Liver (tissue), 9 donors: ENCODE data around the gene DIS3L2. TPM values are rescaled to one million over a fixed set of nuclear protein-coding genes. Genes with fewer than 3 reads are reported as not detected.
A peak's percentile ranks its signal among the peaks of the same experiment; 100 is the strongest.
"Not testable (repeated sequence)": the region's sequence is repeated elsewhere in the genome, so short reads cannot be mapped to it uniquely, and the experiment has no call there.

Experiments
- DNase-seq: peaks from one replicate; pipeline ENCODE4 v3.0.0-alpha.2; 2017; ENCODE audit warnings: low spot score
- H3K27ac ChIP-seq, 2 donors: one replicate each; pipeline ENCODE4 v1.7.0; 2013; ENCODE audit warnings: inconsistent platforms in 2 of 2, low read length in 2 of 2, control low read depth in 1 of 2, low read depth in 1 of 2, mild to moderate bottlenecking in 1 of 2
- H3K27me3 ChIP-seq, 4 donors: one replicate each; pipeline versions ENCODE4 v1.6.1 to v1.7.0; 2013; ENCODE audit warnings: low read length in 3 of 4, inconsistent platforms in 1 of 4, mild to moderate bottlenecking in 1 of 4, moderate library complexity in 1 of 4; ENCODE audit not compliant: control insufficient read depth in 4 of 4, insufficient read depth in 4 of 4
- H3K36me3 ChIP-seq, 4 donors: one replicate each; pipeline versions ENCODE4 v1.6.1 to v1.7.0; 2013; ENCODE audit warnings: low read length in 3 of 4, mild to moderate bottlenecking in 3 of 4, low read depth in 1 of 4, moderate library complexity in 1 of 4; ENCODE audit not compliant: control insufficient read depth in 4 of 4, insufficient read depth in 3 of 4
- H3K4me1 ChIP-seq, 4 donors: one replicate each; pipeline versions ENCODE4 v1.6.1 to v1.7.0; 2013; ENCODE audit warnings: low read length in 3 of 4, mild to moderate bottlenecking in 3 of 4, moderate library complexity in 1 of 4; ENCODE audit not compliant: control insufficient read depth in 4 of 4, insufficient read depth in 4 of 4
- H3K4me3 ChIP-seq, 3 donors: one replicate each; pipeline versions ENCODE4 v1.6.1 to v1.7.0; 2013; ENCODE audit warnings: low read length in 3 of 3, control low read depth in 1 of 3, low read depth in 1 of 3, mild to moderate bottlenecking in 1 of 3
- H3K9ac ChIP-seq, 2 donors: one replicate each; pipeline ENCODE4 v1.7.0; 2013; ENCODE audit warnings: low read length in 2 of 2, mild to moderate bottlenecking in 2 of 2, moderate library complexity in 2 of 2, control low read depth in 1 of 2, low read depth in 1 of 2
- H3K9me3 ChIP-seq, 4 donors: one replicate each; pipeline versions ENCODE4 v1.6.1 to v1.7.0; 2013; ENCODE audit warnings: low read length in 3 of 4; ENCODE audit not compliant: control insufficient read depth in 4 of 4
- EGR1 ChIP-seq, 2 donors: IDR thresholded peaks; 2 replicates each; pipeline ENCODE4 v1.6.1; 2016 to 2018; ENCODE audit warnings: antibody characterized with exemption in 2 of 2, low read depth in 2 of 2
- FOXA1 ChIP-seq: IDR thresholded peaks from 2 replicates; pipeline ENCODE4 v1.6.1; 2016; ENCODE audit warnings: antibody characterized with exemption
- FOXA2 ChIP-seq: IDR thresholded peaks from 2 replicates; pipeline ENCODE4 v1.6.1; 2016; ENCODE audit warnings: antibody characterized with exemption
- GABPA ChIP-seq, 2 donors: IDR thresholded peaks in 1 of 2; conservative IDR thresholded peaks in 1 of 2; 2 replicates each; pipeline ENCODE4 v1.6.1; 2016; ENCODE audit warnings: antibody characterized with exemption in 2 of 2, mild to moderate bottlenecking in 1 of 2, moderate library complexity in 1 of 2
- HNF4A ChIP-seq, 2 donors: conservative IDR thresholded peaks; 2 replicates each; pipeline ENCODE4 v1.6.1; 2016; ENCODE audit warnings: antibody characterized with exemption in 2 of 2, mild to moderate bottlenecking in 2 of 2
- HNF4G ChIP-seq: IDR thresholded peaks from 2 replicates; pipeline ENCODE4 v1.6.1; 2016; ENCODE audit warnings: antibody characterized with exemption
- JUND ChIP-seq, 2 donors: IDR thresholded peaks; 2 replicates each; pipeline ENCODE4 v1.6.1; 2016; ENCODE audit warnings: antibody characterized with exemption in 2 of 2
- NR2F2 ChIP-seq: IDR thresholded peaks from 2 replicates; pipeline ENCODE4 v1.6.1; 2016; ENCODE audit warnings: antibody characterized with exemption
- RAD21 ChIP-seq, 2 donors: IDR thresholded peaks; 2 replicates each; pipeline ENCODE4 v1.6.1; 2016; ENCODE audit warnings: antibody characterized with exemption in 2 of 2, mild to moderate bottlenecking in 2 of 2
- RXRA ChIP-seq, 2 donors: IDR thresholded peaks; 2 replicates each; pipeline ENCODE4 v1.6.1; 2017 to 2018; ENCODE audit warnings: antibody characterized with exemption in 2 of 2, mild to moderate bottlenecking in 1 of 2
- SP1 ChIP-seq: IDR thresholded peaks from 2 replicates; pipeline ENCODE4 v1.6.1; 2018; ENCODE audit warnings: antibody characterized with exemption, mild to moderate bottlenecking
- TAF1 ChIP-seq: conservative IDR thresholded peaks from 2 replicates; pipeline ENCODE4 v1.6.1; 2016; ENCODE audit warnings: antibody characterized with exemption, mild to moderate bottlenecking
- YY1 ChIP-seq: IDR thresholded peaks from 2 replicates; pipeline ENCODE4 v1.6.1; 2016; ENCODE audit warnings: antibody characterized with exemption, mild to moderate bottlenecking
- WGBS: extraction: QIAGEN DNeasy Blood & Tissue Kit; methylation state at CpG from one replicate; pipeline ENCODE4 v1.1.7; 2013; 5-methylcytosine and 5-hydroxymethylcytosine counted together
- polyA plus RNA-seq, 2 donors: library from polyadenylated mRNA; stranded (reverse) in 1 of 2; unstranded in 1 of 2; fragments of 200-250 nt in 1 of 2; fragments of >200 nt in 1 of 2; fragmentation: Nextera tagmentation in 1 of 2; extraction: Ambion mirVana in 1 of 2; gene quantifications; one replicate each; pipeline versions ENCODE4 v1.2.1 to v1.2.3, GENCODE V29; 2013 to 2015
- total RNA-seq, 2 donors: library from RNA; depleted of rRNA; stranded (reverse); fragments of >200 nt; gene quantifications; one replicate each; pipeline ENCODE4 v1.2.3, GENCODE V29; 2014
- TF ChIP-seq, protein P1 (sequence below): fragments of 150-350 bp; IDR thresholded peaks from 2 replicates; pipeline ENCODE4 v1.5.1; 2017; ENCODE audit warnings: improper control_type of control experiment, low read depth, low read length; ENCODE audit not compliant: missing input control
- TF ChIP-seq, protein P2 (sequence below): IDR thresholded peaks from 2 replicates; pipeline ENCODE4 v1.6.1; 2016; ENCODE audit warnings: antibody characterized with exemption, mild to moderate bottlenecking
- TF ChIP-seq, protein P3 (sequence below): IDR thresholded peaks from 2 replicates; pipeline ENCODE4 v1.6.1; 2016; ENCODE audit warnings: antibody characterized with exemption
- TF ChIP-seq, protein P4 (sequence below): IDR thresholded peaks from 2 replicates; pipeline ENCODE4 v1.6.1; 2016; ENCODE audit warnings: antibody characterized with exemption
- TF ChIP-seq, protein P5 (sequence below): IDR thresholded peaks from 2 replicates; pipeline ENCODE4 v1.6.1; 2016; ENCODE audit warnings: antibody characterized with exemption
- donor health status: healthy.
- donor health status: healthy.
- donor health status: healthy.
- donor health status: healthy.
- donor health status: healthy.

Gene DIS3L2
- total and polyA plus RNA-seq, 4 donors, result 5.7 to 21.5 (median 8.8) TPM

DNA sequence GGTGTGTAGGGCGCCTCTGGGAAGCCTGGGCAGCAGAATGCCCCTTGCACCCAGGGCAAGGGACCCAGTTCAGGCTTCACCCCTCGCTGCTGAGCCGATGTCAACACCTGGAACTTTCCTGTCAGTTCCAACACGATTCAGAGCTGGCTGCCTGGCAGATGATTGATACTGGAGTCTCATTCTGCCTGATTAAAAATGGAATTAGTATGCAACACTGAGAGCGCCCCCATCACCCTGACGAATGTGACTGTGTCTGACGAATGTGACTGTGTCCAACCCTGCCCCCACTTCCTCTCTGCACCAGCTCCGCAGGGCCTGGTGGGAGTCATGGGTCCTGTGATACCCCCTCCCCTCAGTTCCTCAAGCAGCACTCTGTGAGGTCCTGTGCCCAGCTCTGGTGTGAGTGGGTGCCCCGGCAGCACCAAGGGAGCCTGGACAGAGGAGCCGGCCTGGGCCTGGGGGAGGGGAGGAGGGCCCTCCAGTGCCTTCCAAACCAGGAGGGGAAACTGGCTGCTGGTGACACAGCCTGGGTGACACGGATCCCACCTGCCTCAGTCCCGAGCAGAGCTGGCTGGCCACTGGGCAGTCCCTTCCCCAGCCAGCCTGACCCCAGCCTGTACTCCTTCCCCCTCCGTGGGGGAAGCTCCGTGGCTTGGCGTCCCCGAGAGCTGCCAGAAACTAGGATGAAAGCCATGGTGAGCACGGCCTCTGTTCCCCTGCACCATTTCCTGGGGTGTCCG lies 375.6 kb downstream of the DIS3L2 start:
- no peak for DNase-seq
- TF ChIP-seq EGR1 (IDR thresholded peaks at IDR 0.05; ENCODE audit: low read depth in 2 of 2), result no peak
- TF ChIP-seq HNF4A (conservative IDR thresholded peaks at IDR 0.05), result peak in 1 of 2 donors; percentile 4
- H3K36me3 ChIP-seq, result peaks cover 0 to 2% (median under 1%) of the 10 kb centered on the region in 4 donors
- no peaks in the 10 kb centered on the region for H3K9me3 ChIP-seq
- no peaks in the 10 kb centered on the region for H3K27me3 ChIP-seq
- H3K27ac ChIP-seq, result no peak overlapping the region
- WGBS, result 85% methylated on average over 18 of the region's 18 CpGs
- H3K4me3 ChIP-seq, result no peak overlapping the region
- no peaks in the 10 kb centered on the region for H3K4me1 ChIP-seq
- H3K9ac ChIP-seq, result no peak overlapping the region

DNA sequence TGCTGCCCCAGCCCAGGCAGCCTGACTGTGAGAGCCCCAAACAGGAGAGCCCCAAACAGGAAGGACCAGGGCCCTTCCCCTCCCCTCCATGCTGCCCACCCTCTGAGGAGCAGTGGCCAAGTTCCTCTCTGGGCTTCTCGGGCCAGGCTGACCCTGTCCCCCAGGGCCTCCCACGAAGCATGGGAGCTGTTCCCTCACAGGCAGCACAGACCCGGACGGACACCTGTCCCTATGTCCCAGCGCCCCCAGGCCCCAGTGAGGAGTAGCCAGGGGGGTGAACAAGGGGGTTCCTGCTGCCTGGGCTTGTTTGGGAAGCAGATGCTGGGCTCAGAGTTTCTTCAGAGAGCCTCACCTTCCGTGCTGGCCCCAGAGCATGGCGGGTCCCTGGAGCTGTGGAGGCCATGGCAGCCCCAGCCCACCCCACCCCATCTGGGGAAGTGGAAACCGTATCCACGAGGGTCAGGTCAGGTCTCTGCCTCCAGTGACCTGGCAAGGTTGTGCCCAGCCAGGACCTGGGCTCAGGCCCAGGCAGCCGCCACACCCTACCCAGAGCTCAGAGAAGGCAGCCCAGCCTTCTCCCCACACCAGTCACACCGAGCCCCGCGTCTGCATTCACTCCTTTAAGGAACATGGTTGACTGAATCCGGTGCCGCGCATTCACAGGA lies 376.7 kb downstream of the DIS3L2 start:
- not testable (repeated sequence) for H3K9ac ChIP-seq, H3K36me3 ChIP-seq, H3K27me3 ChIP-seq, H3K9me3 ChIP-seq, H3K27ac ChIP-seq, H3K4me1 ChIP-seq, DNase-seq, H3K4me3 ChIP-seq
- 87% methylated on average over 12 of the region's 16 CpGs for WGBS

DNA sequence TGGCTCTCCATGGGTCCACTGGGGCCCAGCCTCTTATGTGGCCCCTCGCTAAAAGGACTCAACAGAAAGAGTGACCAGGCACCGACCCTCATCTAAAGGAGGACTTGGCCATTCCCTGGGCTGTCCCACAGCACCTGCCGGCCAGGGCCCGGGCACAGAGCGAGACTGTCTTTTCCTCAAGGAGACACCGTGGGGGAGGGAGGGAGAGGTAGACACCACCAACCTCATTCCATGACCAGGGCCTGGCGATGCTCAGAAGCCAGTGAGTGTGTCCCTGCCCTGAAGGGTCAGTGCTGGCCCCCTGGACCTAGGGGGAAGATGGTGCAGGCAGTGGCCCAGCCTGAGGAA lies 377.2 kb downstream of the DIS3L2 start:
- Histone ChIP-seq H3K9me3 (no peaks in the 10 kb centered on the region), H3K36me3 (peaks cover 0 to 2% (median under 1%) of the 10 kb centered on the region in 4 donors), H3K4me1 (no peaks in the 10 kb centered on the region), H3K27me3 (no peaks in the 10 kb centered on the region), H3K4me3 (no peak overlapping the region), H3K27ac (no peak overlapping the region), H3K9ac (no peak overlapping the region)
- no peak for DNase-seq
- TF ChIP-seq, protein P1, sequence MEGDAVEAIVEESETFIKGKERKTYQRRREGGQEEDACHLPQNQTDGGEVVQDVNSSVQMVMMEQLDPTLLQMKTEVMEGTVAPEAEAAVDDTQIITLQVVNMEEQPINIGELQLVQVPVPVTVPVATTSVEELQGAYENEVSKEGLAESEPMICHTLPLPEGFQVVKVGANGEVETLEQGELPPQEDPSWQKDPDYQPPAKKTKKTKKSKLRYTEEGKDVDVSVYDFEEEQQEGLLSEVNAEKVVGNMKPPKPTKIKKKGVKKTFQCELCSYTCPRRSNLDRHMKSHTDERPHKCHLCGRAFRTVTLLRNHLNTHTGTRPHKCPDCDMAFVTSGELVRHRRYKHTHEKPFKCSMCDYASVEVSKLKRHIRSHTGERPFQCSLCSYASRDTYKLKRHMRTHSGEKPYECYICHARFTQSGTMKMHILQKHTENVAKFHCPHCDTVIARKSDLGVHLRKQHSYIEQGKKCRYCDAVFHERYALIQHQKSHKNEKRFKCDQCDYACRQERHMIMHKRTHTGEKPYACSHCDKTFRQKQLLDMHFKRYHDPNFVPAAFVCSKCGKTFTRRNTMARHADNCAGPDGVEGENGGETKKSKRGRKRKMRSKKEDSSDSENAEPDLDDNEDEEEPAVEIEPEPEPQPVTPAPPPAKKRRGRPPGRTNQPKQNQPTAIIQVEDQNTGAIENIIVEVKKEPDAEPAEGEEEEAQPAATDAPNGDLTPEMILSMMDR, result no peak
- no peak for TF ChIP-seq RAD21 (IDR thresholded peaks at IDR 0.05)
- TF ChIP-seq RXRA (IDR thresholded peaks at IDR 0.05), result no peak
- no peak for TF ChIP-seq FOXA1
- TF ChIP-seq, protein P2, sequence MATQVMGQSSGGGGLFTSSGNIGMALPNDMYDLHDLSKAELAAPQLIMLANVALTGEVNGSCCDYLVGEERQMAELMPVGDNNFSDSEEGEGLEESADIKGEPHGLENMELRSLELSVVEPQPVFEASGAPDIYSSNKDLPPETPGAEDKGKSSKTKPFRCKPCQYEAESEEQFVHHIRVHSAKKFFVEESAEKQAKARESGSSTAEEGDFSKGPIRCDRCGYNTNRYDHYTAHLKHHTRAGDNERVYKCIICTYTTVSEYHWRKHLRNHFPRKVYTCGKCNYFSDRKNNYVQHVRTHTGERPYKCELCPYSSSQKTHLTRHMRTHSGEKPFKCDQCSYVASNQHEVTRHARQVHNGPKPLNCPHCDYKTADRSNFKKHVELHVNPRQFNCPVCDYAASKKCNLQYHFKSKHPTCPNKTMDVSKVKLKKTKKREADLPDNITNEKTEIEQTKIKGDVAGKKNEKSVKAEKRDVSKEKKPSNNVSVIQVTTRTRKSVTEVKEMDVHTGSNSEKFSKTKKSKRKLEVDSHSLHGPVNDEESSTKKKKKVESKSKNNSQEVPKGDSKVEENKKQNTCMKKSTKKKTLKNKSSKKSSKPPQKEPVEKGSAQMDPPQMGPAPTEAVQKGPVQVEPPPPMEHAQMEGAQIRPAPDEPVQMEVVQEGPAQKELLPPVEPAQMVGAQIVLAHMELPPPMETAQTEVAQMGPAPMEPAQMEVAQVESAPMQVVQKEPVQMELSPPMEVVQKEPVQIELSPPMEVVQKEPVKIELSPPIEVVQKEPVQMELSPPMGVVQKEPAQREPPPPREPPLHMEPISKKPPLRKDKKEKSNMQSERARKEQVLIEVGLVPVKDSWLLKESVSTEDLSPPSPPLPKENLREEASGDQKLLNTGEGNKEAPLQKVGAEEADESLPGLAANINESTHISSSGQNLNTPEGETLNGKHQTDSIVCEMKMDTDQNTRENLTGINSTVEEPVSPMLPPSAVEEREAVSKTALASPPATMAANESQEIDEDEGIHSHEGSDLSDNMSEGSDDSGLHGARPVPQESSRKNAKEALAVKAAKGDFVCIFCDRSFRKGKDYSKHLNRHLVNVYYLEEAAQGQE, result no peak
- TF ChIP-seq SP1, result no peak
- no peak for TF ChIP-seq YY1
- TF ChIP-seq, protein P3, sequence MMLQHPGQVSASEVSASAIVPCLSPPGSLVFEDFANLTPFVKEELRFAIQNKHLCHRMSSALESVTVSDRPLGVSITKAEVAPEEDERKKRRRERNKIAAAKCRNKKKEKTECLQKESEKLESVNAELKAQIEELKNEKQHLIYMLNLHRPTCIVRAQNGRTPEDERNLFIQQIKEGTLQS, result no peak
- TF ChIP-seq JUND (IDR thresholded peaks at IDR 0.05), result no peak
- TF ChIP-seq, protein P4, sequence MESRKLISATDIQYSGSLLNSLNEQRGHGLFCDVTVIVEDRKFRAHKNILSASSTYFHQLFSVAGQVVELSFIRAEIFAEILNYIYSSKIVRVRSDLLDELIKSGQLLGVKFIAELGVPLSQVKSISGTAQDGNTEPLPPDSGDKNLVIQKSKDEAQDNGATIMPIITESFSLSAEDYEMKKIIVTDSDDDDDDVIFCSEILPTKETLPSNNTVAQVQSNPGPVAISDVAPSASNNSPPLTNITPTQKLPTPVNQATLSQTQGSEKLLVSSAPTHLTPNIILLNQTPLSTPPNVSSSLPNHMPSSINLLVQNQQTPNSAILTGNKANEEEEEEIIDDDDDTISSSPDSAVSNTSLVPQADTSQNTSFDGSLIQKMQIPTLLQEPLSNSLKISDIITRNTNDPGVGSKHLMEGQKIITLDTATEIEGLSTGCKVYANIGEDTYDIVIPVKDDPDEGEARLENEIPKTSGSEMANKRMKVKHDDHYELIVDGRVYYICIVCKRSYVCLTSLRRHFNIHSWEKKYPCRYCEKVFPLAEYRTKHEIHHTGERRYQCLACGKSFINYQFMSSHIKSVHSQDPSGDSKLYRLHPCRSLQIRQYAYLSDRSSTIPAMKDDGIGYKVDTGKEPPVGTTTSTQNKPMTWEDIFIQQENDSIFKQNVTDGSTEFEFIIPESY, result no peak
- TF ChIP-seq FOXA2, result no peak
- no peak for TF ChIP-seq HNF4A (conservative IDR thresholded peaks at IDR 0.05)
- TF ChIP-seq EGR1 (IDR thresholded peaks at IDR 0.05; ENCODE audit: low read depth in 2 of 2), result no peak
- no peak for TF ChIP-seq NR2F2
- no peak for TF ChIP-seq TAF1
- TF ChIP-seq, protein P5, sequence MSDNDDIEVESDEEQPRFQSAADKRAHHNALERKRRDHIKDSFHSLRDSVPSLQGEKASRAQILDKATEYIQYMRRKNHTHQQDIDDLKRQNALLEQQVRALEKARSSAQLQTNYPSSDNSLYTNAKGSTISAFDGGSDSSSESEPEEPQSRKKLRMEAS, result no peak
- TF ChIP-seq HNF4G, result no peak
- no peak for TF ChIP-seq GABPA (IDR thresholded peaks at IDR 0.05 in 1 of 2, conservative IDR thresholded peaks at IDR 0.05 in 1 of 2)
- WGBS, result 95% methylated on average over 7 of the region's 7 CpGs
